ENCODE data around the gene LTO1.
"Not testable (repeated sequence)": the region's sequence is repeated elsewhere in the genome, so short reads cannot be mapped to it uniquely, and the experiment has no call there.

The LTO1 gene

DNA sequence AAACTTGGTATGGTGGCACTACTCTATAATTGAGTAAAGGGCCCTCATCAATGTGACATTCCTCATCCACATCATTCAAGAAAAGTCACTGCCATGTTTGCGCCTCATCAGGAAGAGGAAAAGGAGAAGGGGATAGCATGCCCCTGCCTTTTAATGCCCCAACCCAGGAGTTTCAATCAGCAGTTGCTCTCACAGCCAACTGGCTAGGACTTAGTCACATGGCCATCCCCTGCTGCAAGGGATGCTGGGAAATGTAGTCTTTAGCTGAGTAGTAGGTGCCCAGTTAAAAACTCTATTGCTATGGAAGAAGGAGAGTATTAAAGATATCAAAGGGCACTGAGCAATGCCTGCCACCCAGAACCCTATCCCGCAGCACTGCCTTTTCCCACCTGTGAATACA is 45.1 kb downstream of the LTO1 start:
- no peak for DNase-seq

DNA sequence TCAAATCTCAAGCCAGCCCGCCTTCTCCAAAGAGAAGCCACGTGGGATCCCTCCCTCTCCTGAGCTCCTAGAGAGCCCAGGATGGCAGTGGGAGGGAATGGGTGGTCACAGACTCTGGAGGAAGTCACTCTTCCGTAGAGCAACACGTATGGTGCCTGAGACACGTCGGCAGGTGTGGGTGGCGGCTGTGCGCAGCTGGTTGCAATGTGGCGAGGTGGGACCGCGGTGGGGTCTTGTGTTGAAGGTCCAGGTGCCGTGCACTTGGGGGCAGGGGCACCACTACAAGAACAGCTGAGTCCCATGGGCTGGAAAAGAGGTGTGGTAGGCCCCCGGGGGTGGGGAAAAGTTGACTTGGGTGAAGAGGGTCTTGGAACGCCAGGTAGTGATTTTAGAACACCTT is 47.6 kb downstream of the LTO1 start:
- DNase-seq, result no peak

DNA sequence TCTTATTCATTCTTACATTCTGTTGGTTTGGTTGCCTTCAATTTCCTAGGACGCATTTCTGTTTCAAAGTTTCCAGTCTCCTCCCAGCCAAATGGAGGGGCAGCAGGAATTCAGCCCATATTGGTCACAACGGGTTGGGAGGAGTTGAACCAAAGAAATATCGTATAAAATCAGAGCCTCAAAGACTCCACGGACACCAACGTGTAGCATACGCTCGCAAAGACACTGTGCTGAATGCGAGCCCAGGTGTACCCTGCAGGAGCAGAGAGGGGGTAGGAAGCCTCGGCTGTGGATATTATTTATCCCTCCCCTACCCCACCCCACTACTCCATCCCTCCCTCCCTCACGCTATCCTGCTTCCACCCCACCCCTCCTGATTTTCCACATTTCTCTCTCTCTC is 49.7 kb downstream of the LTO1 start:
- no peak for DNase-seq

DNA sequence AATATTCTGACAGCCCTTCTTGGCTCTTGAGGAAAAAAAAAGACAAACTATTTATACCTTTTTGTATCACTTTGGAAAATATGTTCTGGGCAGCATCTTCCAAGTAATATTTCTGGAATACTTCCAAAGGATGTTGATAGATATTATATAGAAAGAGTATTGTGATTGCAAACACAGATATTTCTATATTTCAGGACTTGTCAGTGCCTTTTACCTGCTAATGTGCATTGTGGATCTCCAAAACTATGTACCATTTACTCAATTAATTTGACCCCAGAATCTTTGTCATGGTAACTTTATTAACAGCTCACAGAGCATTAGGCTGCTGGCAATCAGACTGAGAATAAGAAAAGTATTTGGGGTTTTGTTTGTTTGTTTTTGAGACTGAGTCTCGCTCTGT is 50.9 kb downstream of the LTO1 start:
- no peak for DNase-seq

DNA sequence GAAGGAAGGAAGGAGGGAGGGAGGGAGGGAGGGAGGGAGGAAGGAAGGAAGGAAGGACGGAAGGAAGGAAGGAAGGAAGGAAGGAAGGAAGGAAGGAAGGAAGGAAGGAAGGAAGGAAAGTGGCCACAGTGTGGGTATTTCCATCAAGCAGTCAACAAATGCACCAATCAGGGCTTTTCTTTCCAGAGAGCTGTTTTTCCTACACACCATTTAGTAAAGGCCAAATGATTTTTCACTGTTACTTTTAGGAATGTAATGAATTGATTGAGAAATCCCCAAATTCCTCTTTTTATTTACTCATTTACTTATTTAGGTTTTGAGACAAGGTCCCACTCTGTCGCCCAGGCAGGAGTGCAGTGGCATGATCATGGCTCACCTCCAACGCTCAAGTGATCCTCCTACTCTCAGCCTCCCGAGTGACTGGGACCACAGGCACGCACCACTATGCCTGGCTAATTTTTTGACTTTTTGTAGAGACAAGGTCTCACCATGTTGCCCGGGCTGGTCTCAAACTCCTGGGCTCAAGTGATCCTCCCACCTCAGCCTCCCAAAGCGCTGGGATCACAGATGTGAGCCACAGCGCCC is 53.0 kb downstream of the LTO1 start:
- not testable (repeated sequence) for DNase-seq

DNA sequence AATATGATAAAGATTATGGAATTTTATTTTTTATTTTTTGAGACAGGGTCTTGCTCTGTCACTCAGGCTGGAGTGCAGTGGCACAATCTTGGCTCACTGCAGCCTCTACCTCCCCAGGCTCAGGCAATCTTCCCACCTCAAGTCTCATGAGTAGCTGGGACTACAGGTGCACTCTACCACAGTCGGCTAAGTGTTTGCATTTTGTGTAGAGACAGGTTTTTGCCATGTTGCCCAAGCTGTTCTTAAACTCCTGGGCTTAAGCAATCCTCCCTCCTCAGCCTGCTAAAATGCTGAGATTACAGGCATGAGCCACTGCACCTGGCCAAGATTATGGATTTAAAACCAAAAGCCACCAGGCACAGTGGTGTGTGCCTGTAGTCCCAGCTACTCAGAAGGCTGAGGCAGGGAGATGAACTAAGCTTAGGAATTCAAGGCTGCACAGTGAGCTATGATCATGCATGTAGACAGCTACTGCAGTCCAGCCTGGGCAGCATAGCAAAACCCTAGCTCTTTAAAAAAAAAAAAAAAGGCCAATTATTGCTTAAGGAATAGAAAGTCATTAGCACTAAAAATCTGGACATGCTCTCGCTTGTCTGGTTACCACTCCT is 54.4 kb downstream of the LTO1 start:
- no peak for DNase-seq

DNA sequence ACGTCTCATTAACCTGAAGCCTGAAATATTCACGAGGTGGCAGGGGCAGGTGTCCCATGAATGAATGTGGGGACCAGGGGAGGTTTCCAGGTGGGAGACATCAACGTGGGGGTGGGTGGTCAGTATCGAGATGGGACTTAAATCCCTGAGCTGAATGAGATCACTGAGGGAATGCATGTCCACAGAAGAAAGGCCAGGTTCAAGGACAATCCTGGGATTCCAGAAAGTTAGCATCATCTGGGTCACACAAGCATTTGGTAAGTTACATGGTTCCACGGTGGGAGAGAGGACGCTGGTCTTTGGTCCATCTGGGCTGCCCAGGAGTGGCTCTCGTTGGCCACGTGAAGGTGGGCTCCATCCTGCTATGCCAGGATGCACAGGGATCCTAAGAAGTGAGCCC is 56.9 kb downstream of the LTO1 start:
- no peak for DNase-seq

DNA sequence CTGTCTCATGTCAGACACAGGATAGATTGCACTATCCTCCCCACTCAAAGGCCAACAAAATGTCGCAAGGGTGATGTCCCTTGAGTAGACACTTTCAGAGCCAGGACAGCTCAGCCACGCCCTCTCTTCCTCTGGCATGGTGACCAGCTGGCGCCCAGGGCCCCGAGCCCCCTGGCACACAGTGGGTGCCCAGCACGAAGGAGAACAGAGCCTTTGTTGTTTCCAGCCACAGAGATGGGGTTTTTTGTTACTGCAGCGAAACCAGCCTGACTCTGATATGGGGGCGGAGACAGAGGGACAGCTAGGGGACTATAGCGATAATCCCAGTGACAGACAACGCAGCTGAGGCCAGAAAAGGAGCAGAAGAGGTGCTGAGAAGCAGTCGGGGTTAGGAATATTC is 57.5 kb downstream of the LTO1 start:
- no peak for DNase-seq

DNA sequence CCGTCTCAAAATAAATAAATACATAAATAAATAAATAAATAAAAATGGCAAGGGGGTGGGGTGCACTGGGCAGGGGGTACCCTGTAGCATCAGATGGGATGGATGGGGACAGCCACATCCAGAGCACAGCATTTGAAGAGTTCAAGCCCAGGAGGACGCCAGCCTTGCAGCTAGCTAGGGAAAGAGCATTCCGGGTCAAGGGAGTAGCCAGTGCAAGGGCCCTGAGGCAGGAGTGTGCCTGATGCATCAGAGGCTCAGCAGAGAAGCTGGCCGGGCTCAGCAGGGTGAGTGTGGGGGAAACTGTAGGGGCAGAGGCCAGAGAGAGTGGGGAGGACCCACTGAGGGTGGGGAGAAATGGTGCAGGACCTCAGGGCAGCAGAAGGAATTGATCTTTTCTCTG is 57.9 kb downstream of the LTO1 start:
- DNase-seq, result no peak

All from stimulated activated naive CD4-positive, alpha-beta T cell treated with Interleukin-2 at 50 U/mL for 16 hours (primary cell).